A673 (cell line): ENCODE measurements around the gene TH.

Experiments used
- CTCF ChIP-seq: fragments of 300-800, 200-600 bp; sonication (generic); conservative IDR thresholded peaks from 2 replicates; pipeline ENCODE4 v1.5.1; 2017; ENCODE audit warnings: low read depth, mild to moderate bottlenecking, antibody characterized with exemption, low read length, moderate library complexity, mixed read lengths
- EZH2 ChIP-seq: fragments of 200-600 bp; sonication (generic); IDR thresholded peaks from 2 replicates; pipeline ENCODE4 v1.6.1; 2017; ENCODE audit warnings: borderline replicate concordance, low read depth, mild to moderate bottlenecking, mixed read lengths, antibody characterized with exemption, low read length; ENCODE audit not compliant: poor library complexity, severe bottlenecking

GRCh38 chr11:2169626-2170570, 1.7 kb downstream of the TH start:
- no peak for TF ChIP-seq CTCF
- TF ChIP-seq EZH2 = no peak
